Peyer's patch (tissue), 4 donors: ENCODE measurements around the gene NT5DC3.

ENCODE experiments used
- CTCF ChIP-seq, 6 experiments: fragments of 450-650 bp in 4 of 6; fragments of 200-600 bp in 2 of 6; sonication (generic) in 1 of 6; IDR thresholded peaks; one replicate each; pipeline ENCODE4 v1.5.1; 2017 to 2019; ENCODE audit warnings: antibody characterized with exemption in 6 of 6, mild to moderate bottlenecking in 3 of 6, moderate library complexity in 1 of 6
- POLR2A ChIP-seq, 2 donors: fragments of 450-650 bp; IDR thresholded peaks; one replicate each; pipeline ENCODE4 v1.5.1; 2017; ENCODE audit warnings: antibody characterized with exemption in 2 of 2, mild to moderate bottlenecking in 2 of 2, moderate library complexity in 2 of 2

DNA sequence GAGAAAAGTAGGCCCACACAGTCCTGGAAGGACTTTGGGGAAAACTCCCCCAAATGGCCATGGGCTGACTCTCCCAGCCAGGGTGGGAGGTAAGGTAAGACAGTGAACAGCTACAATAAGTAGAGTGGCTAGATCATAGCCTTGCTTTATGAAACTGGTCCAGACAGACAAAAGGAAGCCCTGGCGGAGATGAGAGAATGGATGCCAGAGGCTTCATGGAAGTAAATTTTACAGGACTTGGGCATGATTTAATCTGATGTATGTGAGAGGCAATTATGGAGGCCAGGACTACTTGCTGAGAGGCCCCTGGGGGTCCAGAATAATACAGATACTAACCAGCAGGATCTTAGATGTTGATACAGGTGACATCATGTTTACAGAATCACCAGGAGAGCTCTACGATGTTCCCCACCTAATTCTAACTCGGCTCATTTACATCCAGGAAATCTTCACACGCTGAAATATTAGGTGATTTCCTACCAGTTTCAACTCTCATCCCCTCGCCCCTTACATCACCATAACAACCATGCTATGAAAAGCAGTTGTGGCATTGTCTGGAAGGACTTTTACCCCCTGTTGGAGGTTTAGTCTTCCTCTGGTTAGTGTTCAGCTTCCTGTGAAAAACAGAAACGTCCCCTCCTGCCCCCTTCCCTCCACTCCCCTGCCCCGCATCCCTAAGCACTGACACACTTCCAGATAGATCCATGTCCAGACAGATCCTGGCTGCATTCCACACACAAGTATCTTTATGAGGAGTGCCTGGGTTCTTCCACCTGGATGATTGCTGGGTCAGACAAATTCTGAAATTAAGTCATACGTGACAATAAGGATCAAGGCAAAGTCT lies 39.5 kb upstream of the NT5DC3 start:
- TF ChIP-seq CTCF (IDR thresholded peaks at IDR 0.05) (no peak), POLR2A (IDR thresholded peaks at IDR 0.05) (no peak)
